ENCODE measurements around the gene P2RX3.
A peak's percentile ranks its signal among the peaks of the same experiment; 100 is the strongest.
"Not testable (repeated sequence)": the region's sequence is repeated elsewhere in the genome, so short reads cannot be mapped to it uniquely, and the experiment has no call there.

The P2RX3 gene

GRCh38 chr11:57353852-57354251 is 15.7 kb downstream of the P2RX3 start:
- no peak for DNase-seq

GRCh38 chr11:57354699-57355098 is 16.5 kb downstream of the P2RX3 start:
- DNase-seq: peak; percentile 38

GRCh38 chr11:57356268-57356667 is 18.1 kb downstream of the P2RX3 start:
- DNase-seq: no peak

GRCh38 chr11:57357310-57357709 is 19.2 kb downstream of the P2RX3 start:
- no peak for DNase-seq

GRCh38 chr11:57357856-57358255 is 19.7 kb downstream of the P2RX3 start:
- DNase-seq: no peak

GRCh38 chr11:57358543-57358961 is 20.4 kb downstream of the P2RX3 start:
- no peak for DNase-seq

- DNase-seq: no peak
Observed at GRCh38 chr11:57358991-57359390, 20.8 kb downstream of the P2RX3 start.

- DNase-seq: no peak
Observed at GRCh38 chr11:57359396-57359795, 21.2 kb downstream of the P2RX3 start.

- DNase-seq: peak; percentile 29
Observed at GRCh38 chr11:57359896-57360690, 21.9 kb downstream of the P2RX3 start.

- DNase-seq: peak; percentile 10
Observed at GRCh38 chr11:57360991-57361390, 22.8 kb downstream of the P2RX3 start.

GRCh38 chr11:57361420-57361819 is 23.3 kb downstream of the P2RX3 start:
- not testable (repeated sequence) for DNase-seq

- no peak for DNase-seq
Observed at GRCh38 chr11:57361926-57362325, 23.8 kb downstream of the P2RX3 start.

GRCh38 chr11:57363131-57364080 is 25.3 kb downstream of the P2RX3 start:
- no peak for DNase-seq

GRCh38 chr11:57364851-57365660 is 26.9 kb downstream of the P2RX3 start:
- DNase-seq: peak; percentile 18

GRCh38 chr11:57368106-57368844 is 30.1 kb downstream of the P2RX3 start:
- peak; percentile 66 for DNase-seq

GRCh38 chr11:57368845-57369232 is 30.7 kb downstream of the P2RX3 start:
- DNase-seq: no peak

- no peak for DNase-seq
Observed at GRCh38 chr11:57370251-57370650, 32.1 kb downstream of the P2RX3 start.

GRCh38 chr11:57370941-57371340 is 32.8 kb downstream of the P2RX3 start:
- no peak for DNase-seq

GRCh38 chr11:57373146-57373545 is 35.0 kb downstream of the P2RX3 start:
- no peak for DNase-seq

- DNase-seq: no peak
Observed at GRCh38 chr11:57374966-57375365, 36.8 kb downstream of the P2RX3 start.

GRCh38 chr11:57375490-57375889 is 37.3 kb downstream of the P2RX3 start:
- DNase-seq: no peak
